AG04450 (cell line): ENCODE measurements around the gene SLC24A3. TPM values are rescaled to one million over a fixed set of nuclear protein-coding genes. Genes with fewer than 3 reads are reported as not detected.

Experiments used
- CTCF ChIA-PET: fragments of 300-600, 350-600 bp; formaldehyde crosslinking; extraction: SDS; loops from one replicate; lab custom pipeline; 2022; ENCODE audit warnings: antibody characterized with exemption, inconsistent platforms; lab: Charles Lee
- POLR2A ChIA-PET: fragments of 350-600 bp; formaldehyde crosslinking; extraction: SDS; loops from one replicate; lab custom pipeline; 2021; ENCODE audit warnings: antibody characterized with exemption, inconsistent platforms; lab: Yijun Ruan, JAX
- DNase-seq: peaks from one replicate; pipeline ENCODE4 v3.0.0-alpha.2; 2011; ENCODE audit warnings: low read depth, low spot score
- H3K27ac ChIP-seq: one replicate; pipeline ENCODE4 v1.5.1; 2012; ENCODE audit warnings: low read depth, low read length, control low read depth
- H3K27me3 ChIP-seq: one replicate; pipeline ENCODE4 v1.6.0; 2012; ENCODE audit warnings: low read length; ENCODE audit not compliant: control insufficient read depth, insufficient read depth
- H3K4me3 ChIP-seq: 2 replicates; pipeline ENCODE4 v1.5.1; 2011; ENCODE audit warnings: mild to moderate bottlenecking, low read depth, low read length, control low read depth
- H3K9me3 ChIP-seq: 2 replicates; pipeline ENCODE4 v1.5.1; 2012; ENCODE audit warnings: low read length; ENCODE audit not compliant: control insufficient read depth, insufficient read depth
- CTCF ChIP-seq: IDR thresholded peaks from 2 replicates; pipeline ENCODE4 v1.5.1; 2011; ENCODE audit warnings: low read depth, low read length, control low read depth, inconsistent platforms
- polyA plus RNA-seq: library from polyadenylated mRNA; depleted of rRNA; stranded (reverse); fragments of >200 nt; gene quantifications from 2 replicates; pipeline ENCODE4 v1.2.3, GENCODE V29; 2011

The SLC24A3 gene
- polyA plus RNA-seq, 1 experiment = not detected

DNA sequence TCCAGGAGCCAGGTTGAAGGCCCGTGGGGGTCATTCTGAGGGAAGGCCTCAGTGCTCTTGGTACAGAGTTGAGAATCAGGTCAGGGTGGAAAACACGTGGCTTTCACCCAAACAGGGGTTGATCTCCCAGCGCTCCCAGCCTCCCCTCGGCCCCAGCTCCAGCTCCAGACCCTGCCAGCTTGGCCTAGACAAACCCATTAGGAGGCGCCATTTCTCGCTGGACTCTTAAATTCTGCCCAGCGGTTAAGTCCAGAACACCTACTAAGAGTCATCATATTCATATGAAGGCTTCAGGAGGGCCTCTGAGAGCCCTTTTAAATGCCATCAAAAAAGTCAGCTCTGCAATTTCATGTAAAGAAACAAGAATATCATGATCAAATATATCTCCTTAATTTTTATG, 387.6 kb downstream of the SLC24A3 start:
- TF ChIP-seq CTCF = no peak
- ChIA-PET CTCF (no interaction called here), POLR2A (no interaction called here)
- H3K27ac ChIP-seq = no peak overlapping the region
- no peak for DNase-seq
- no peaks in the 10 kb centered on the region for H3K9me3 ChIP-seq
- no peaks in the 10 kb centered on the region for H3K27me3 ChIP-seq
- no peak overlapping the region for H3K4me3 ChIP-seq

DNA sequence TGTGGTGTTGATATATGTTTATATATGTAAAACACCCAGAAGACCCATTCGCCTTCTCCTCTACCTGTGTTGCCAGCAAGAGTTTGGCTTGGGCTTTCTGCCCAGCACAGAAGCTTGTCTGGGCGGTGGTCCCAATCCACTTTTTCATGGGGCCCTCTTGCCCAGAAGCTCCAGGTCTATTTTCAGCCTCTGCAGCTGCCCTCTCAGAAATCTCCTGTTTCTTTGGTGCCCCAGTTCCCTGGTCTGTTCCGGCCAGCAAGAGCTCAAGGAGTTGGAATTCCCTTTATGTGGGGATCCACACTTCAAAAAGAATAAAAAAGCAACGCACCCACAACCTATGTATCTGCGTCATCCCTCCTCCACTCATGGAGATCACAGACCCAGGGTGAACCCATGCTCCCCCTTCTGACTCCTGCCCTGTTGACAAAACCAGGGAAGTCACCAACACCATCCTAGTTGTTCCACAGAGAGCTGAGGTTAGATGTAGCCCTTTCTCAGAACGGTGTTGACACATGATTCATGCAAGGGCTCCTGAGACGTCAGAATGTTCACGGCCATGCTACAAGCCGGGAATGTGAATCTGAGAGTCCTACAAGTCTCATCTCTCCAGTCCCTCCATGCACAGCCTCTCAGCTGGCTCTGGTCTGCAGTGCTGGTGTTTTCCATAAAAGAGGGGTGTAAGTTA, 388.8 kb downstream of the SLC24A3 start:
- ChIA-PET POLR2A (no interaction called here), CTCF (interaction anchor here (0.7 kb wide), 1 partner anchor 605 kb away, joined by 3 read pairs; no protein-coding TSS in a partner anchor)
- H3K27me3 ChIP-seq = no peaks in the 10 kb centered on the region
- no peak overlapping the region for H3K27ac ChIP-seq
- no peak for DNase-seq
- TF ChIP-seq CTCF = no peak
- H3K9me3 ChIP-seq = no peaks in the 10 kb centered on the region
- no peak overlapping the region for H3K4me3 ChIP-seq

- DNase-seq = no peak
- CTCF ChIA-PET = no interaction called here
- TF ChIP-seq CTCF = no peak
Observed at GRCh38 chr20:19602675-19603375, 390.4 kb downstream of the SLC24A3 start.

GRCh38 chr20:19603376-19603750, 390.9 kb downstream of the SLC24A3 start:
- H3K27ac ChIP-seq = no peak overlapping the region
- TF ChIP-seq CTCF = no peak
- no peaks in the 10 kb centered on the region for H3K27me3 ChIP-seq
- no peak overlapping the region for H3K4me3 ChIP-seq
- no peak for DNase-seq
- POLR2A ChIA-PET = no interaction called here
- CTCF ChIA-PET = no interaction called here
- H3K9me3 ChIP-seq = no peaks in the 10 kb centered on the region

More at GRCh38 chr20:19602675-19603375, 390.4 kb downstream of the SLC24A3 start:
- Histone ChIP-seq H3K4me3 (no peak overlapping the region), H3K27ac (no peak overlapping the region), H3K9me3 (no peaks in the 10 kb centered on the region), H3K27me3 (no peaks in the 10 kb centered on the region)
- POLR2A ChIA-PET = no interaction called here

- CTCF ChIA-PET = no interaction called here
- DNase-seq = no peak
- H3K27ac ChIP-seq = no peak overlapping the region
- no peak for TF ChIP-seq CTCF
- POLR2A ChIA-PET = no interaction called here
- H3K27me3 ChIP-seq = no peaks in the 10 kb centered on the region
- H3K9me3 ChIP-seq = no peaks in the 10 kb centered on the region
- no peak overlapping the region for H3K4me3 ChIP-seq
Observed at GRCh38 chr20:19605786-19606485, 393.5 kb downstream of the SLC24A3 start.
